Stimulated activated CD4-positive, alpha-beta T cell treated with anti-CD3 and anti-CD28 coated beads, TNF-alpha, amount 100 ng/mL, for 4 hours (primary cell): ENCODE data around the gene NRP2.

Source experiments
- DNase-seq, 3 experiments: peaks; one replicate each; pipeline ENCODE4 v3.0.0-alpha.2; 2020; ENCODE audit warnings: low read depth in 3 of 3

NRP2 gene

DNA sequence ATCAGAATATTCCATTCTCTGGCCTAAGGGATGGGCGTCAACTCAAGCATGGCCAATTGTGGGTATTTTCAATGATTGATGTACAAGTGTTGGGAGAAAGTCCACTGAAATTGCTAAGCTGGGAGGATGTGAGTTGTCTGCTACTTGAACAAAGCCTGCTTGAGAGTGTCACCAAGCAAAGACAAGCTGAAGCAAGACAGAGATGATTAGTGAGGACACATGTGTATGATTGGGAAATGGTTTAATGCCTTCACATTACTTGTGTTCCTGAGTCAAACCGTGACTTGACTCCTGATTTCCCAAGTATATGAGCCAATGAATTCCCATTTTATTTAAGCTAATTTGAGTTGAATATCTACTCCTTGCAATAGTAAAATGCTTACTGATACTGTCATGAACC is 23.7 kb upstream of the NRP2 start:
- no peak for DNase-seq

DNA sequence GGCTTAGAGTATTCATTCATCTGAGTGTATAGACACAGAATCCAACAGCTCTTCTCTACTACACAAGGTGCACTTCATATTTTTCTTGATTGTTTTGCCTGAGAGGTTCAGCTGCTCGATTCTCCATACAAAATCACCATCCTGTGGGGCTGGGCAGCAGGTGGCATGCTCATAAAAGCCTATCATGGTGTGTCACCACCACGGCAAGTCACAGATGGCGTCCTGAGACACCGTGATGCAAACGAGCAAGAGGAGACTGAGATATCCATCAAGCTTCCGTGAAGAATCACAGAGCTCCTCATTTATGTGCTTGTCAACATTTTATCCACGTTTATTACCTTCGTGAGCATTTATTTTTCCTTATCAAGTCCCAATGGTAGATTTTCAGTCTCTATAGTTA is 22.4 kb upstream of the NRP2 start:
- no peak for DNase-seq

DNA sequence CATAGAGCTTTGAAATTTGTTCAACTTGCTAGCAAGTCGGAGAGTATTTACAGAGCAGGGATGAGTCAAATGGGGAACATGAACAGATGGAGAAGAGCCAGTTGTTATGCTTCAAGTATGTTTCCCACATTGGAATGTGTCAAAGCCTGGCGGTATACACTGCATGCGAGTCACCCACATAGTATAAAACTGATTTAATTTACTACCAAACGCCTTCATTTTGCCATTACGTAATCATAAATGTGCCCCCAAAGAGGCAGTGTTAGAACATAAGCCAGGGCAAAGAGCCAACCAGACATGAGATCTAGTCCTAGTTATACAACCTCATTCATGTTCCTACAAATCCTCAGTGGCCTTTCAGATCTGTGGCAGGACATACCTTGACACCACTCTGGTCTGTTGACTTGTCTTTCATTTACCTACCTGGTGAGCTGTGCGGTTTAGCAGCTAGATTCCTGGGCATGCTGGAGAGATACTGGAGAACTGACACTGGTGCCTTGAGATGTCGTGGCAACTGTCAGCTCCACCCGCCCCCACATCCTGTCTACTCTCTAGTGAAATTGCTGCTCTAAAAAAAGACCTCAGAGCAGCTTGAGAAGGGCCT is 21.7 kb upstream of the NRP2 start:
- DNase-seq = peak in 2 of 3 experiments; percentile 3 to 22

DNA sequence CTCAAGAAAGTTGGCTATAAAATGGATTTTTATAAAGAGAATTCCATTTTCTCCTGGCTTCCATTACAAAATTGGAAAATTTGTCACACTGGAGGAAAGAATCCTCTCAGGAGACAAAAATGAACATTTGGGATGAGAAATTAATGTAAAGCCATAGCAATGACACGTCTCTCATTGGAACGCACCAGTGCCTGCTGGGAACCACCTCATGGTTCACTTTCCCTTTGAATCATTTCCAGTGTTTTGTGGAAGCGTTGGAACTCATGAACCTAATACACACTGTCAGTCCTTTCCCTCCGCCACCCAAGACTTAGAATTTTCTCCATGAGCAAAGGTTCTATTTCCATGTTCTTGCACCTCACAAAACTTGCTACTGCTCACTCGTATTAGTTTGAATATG is 21.0 kb upstream of the NRP2 start:
- DNase-seq = no peak

DNA sequence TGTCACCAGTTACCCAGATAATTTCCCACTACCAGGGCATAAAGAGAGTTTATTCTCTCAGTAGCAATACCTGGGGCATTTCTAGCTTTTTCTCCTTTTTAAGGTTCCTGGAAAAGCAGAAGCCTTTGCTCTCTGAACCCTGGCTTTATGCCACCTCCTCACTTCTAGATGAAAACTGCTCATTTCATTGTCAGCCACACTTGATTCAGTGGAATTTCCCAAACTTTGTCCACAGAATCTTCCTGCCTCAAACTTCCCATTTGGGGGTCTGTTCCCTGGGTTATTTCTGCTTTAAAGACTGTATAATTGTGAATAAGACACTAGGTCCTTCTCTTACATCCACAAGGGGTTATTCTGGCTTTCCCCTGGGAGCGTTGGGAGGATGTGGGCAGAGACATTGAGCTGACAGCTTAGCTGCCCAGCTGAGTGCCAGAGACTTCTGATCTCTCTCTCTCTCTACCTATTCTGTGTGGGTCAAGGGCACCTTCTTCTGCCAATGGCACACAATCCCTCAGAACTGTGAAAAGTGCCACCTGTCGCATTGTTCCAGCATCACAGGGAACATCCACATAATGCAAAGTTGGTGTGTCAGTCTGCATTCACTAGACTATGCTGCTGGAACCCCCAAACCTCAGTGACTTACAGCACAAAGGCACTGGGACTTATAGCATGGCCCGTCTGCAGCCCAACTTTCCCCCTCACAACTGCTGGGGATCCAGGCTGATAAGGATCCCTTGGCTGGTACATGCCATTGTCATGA is 19.9 kb upstream of the NRP2 start:
- DNase-seq = no peak

DNA sequence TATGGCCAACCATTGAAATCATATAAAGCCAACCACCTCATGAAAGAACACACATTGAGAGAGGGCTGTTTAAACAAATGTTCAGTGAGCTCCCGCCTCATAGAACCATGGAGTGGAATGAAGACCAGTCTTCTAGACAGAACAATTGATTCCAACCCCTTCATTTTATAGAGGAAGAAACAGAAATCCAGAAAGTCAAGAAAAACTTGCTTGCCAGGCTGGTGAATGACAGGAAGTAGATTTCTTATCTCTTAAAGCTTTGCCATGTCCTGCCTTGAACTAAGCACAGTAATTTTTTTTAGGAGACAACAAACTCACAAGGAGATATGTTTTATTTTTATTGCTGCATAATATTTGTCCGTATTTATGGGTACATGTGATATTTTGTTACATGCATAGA is 16.5 kb upstream of the NRP2 start:
- DNase-seq = no peak

DNA sequence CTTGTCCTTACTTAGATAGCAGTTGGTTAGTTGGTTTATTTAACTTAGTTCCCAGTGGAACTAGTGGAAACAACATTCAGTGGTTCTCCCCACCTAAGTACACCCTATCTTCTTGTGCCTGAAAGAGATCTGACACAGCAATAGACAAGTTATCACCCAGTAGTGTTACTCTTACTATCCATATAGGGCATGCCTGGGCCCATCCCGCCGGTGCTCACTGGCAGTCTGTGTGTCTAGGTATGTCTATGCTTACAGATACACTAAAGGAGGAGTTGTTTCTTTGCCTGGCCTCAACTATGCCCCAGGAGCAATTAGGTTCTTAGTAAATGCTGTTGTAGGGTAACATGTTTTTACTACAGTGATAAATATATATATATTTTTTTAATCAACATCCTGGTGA is 12.0 kb upstream of the NRP2 start:
- no peak for DNase-seq

DNA sequence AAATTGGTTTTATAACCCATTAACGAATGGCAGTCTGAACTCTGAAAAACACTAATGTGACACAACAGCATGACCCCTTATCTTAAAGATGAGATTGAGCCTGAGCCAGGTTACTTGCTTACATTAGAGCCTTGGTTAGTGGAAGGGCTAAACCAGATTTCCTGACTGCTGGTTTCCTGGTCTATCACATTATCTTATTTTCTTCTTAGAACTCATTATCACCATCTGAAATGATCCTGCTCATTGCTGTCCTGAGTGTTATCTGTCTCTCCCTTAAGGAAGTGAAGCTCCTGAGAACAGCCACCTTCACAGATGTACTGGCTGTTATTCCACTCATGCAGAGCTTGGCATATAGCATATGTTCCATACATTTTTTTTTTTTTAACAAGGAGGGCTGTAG is 9.0 kb upstream of the NRP2 start:
- no peak for DNase-seq

DNA sequence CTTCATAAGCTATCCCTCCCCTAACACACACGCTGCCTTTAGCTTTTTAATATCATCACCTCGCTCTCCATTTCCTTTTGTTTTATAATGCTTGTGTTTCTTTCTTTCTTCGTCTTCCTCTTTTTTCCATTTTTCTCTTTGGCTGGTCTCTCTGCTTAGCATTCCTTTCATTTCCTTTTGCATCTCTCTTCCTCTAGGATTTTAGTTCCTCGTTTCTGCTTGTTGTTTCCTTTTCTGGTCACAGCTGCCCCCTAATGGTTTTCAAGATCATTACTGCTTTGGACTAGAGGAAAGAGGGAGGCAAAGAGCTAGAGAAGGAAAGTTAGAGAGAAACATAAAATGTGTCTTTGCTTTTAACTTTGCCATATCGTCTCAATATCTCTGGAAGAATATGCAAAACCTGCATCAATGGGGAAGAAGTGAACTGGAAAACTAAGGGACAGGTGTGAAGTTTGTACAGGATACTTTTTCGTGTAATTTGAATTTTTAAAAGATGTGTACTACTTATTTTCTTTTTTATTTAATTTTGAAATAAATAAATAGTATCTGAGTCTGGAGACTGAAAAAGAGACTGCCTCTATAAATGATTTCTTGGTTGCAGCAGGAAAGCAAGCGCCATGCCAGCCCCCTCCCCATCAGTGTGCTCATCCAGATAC is 6.3 kb upstream of the NRP2 start:
- DNase-seq = no peak

DNA sequence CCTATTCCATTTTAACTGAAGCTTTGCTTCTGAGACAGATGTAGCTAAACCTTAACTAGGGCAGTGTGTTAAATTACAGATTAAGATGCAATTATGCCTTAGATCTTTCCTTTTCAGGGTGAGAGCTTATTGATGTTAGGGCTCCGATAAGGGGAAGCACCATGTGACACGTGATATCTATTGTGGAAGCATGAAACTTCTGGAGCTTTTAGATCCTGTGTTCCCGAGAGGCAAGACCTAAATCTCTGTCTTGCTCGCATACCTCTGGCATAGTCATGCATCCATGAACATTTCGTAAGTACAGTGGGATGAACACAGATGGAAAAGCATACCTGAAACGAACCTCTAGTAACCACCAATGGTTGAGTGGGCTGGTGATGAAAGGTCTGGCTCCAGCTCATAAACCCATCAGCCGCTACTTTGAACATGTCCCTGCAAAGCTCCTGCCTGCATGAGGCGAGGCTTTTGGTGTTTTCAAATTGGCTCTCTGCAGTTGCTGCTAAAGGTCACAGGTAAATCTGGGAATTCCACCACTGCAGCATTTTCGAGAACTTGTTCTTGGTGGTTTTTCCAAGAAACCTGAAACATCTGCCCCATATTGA is 3.7 kb upstream of the NRP2 start:
- DNase-seq = no peak

DNA sequence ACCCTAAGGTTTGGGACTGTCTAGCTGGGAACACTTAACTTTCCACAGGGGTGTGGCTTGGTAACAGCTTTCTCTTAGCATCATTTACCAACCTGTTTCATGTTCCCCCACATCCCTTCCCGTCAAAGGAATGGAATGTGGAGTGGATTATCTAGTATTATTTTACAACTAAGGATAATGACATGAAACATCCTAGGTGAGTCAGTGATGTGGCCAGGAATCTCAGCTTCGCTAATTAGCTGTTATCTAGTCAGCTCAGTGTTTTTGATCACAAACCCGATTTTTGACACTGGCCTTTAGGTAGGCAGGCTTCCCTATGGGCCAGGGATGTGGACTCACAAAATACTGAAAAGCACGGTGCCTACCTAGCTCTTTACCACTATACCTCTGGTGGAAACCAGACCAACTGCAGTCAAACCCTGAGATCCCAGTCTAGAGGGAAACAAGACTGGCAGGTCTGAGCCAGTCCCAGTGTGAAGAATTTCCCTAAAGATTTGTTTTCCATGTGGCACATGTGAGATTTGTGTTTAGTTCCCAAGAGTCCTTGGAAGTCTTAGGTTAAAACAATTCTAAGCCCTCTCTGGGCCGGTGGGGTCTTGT is 2.8 kb upstream of the NRP2 start:
- DNase-seq = no peak

DNA sequence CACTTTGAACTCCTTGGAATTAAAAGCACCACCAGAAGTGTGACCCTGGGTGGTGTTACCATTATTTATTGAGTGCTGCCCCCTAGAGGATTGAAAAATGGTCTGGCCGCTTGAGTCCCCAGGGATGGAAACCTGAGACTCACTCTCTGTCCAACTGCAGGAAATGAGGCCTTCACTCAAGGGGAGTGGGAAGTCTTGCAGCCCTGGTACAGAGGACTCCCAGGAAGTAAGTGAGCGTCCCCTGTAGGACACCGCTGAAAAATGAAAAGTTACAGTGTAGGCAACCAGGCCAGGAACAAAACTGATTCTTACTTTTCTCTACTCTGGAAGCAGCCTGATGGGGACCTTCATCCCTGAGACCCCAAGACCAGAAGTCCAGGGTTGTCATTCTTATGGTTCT is 2.2 kb upstream of the NRP2 start:
- DNase-seq = peak in 2 of 3 experiments; percentile 8 to 23

DNA sequence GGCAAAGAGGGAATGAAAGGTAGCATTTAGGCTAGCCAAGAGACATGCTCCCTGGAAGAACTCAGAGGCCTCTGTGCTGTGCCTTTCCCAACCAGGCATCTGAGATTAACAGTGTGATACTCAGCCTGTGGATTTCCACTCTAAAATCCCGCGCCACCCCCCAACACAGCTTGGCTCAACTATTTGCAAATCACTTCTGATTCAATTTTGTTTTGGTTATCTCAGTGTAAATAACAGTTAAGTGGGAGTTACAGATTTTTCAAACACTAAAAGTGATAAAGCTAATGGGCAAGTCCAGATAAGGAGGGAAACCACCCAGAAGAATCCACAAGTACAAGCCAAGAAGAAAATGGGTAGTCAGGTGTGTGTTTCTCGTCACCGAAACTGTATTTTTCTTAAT is 1.4 kb upstream of the NRP2 start:
- no peak for DNase-seq

DNA sequence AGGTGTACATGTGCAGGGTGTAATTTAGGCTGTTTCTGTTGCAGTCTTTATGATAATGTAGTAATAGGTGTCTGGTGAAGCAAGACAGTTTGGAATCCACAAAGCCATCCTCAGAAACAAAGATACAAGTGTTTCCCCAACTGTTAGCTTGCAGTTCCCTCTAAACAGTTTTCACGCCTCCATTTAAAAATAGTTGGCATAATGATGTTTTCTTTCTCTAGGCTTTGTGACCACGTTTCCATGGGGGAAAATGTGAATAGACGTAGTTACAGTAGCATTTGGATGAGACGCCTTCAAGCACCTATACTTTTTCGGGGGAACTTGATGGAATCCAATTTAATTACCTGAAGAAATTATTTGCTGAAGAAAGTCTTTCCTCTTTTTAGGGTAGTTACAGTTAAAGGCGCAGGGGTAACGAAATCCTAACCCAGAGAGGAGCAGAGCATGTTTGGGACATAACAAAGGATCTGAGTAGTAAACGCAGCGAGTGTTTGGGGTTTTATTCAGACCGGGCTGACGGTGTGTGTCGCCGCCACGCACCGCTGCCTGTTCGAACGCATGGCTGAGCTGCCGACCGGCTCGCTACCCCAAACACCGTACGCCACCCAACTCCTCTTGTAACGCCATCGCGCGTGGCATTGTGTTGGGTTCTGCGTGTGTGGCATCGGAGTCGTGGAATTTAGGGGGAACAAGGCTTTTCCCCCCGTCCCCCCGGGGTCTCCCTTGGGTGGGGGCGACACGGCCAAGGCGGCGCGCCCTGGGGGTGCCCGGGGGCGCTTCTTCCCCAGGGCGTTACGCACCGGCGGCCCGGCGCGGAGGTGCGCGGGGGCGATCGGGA is 681 bp upstream of the NRP2 start:
- no peak for DNase-seq

DNA sequence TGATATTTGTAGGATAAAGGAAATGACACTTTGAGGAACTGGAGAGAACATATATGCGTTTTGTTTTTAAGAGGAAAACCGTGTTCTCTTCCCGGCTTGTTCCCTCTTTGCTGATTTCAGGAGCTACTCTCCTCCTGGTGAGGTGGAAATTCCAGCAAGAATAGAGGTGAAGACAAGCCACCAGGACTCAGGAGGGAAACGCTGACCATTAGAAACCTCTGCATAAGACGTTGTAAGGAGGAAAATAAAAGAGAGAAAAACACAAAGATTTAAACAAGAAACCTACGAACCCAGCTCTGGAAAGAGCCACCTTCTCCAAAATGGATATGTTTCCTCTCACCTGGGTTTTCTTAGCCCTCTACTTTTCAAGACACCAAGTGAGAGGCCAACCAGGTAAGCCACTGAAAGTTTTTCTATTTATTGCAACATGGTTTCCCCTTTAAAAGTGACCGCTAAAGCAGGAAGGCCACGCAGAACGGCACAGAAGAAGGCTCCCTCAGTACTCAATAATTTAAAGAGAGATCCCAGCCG is 735 bp downstream of the NRP2 start:
- no peak for DNase-seq

DNA sequence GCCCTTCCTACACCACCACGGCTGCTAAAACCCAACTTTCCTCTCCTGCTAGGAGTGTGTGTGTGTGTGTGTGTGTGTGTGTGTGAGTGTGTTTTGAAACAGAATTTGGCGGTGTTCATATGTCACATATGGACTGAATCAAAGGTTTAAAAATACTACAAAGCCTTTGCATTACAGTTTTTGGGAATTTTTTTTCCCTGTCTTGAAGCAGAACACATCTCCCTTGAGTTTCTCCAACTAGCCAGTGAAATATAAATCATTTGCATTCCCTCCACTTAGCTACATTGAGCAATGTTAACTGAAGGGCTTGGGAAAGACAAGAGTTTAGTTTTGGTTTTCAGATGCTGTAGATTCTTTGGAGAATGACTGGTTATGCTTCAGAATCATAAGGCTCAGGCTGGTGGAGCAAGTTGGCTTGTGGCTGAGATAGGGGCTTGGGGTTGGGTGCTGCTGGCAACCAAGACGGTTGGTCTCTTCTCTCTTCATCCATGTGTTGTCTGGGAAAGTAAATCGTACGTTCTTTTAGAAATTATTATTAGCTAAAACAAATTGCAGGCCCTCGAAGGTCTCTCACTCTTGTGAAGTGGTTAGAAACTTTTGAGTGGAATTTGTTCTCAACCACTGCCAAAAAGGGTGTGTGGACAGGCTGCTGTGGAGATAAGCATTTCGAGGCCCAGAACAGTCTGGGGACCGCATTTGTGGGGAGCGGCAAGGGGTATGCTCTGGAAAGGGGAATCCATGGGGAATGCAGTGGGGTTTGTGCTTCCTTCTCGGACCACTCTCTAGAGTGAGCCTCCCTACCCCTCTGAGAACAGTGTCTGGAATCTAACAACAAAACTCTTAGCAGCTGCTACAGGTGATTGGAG is 1.4 kb downstream of the NRP2 start:
- no peak for DNase-seq

DNA sequence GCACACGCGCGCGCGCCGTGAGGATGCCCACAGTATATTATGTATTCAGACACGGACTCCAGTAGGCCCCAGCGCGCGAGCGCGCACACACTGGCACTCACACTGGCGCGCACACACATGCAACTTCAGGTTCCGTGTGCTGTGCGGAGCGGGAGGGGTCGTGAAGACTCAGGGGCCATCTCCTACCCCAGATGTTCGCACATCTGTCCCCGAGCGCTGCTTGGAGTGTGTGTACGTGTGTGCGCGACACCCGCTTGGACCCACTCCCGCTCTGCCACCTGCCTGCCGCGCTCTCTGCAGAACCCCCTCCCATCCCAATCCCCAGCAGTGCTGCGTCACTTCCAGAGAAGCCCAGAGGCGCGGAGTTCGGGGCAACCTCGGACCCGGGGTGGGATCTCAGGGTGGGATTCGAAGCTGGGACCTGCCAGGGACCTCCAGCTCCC is 2.6 kb downstream of the NRP2 start:
- DNase-seq = no peak

DNA sequence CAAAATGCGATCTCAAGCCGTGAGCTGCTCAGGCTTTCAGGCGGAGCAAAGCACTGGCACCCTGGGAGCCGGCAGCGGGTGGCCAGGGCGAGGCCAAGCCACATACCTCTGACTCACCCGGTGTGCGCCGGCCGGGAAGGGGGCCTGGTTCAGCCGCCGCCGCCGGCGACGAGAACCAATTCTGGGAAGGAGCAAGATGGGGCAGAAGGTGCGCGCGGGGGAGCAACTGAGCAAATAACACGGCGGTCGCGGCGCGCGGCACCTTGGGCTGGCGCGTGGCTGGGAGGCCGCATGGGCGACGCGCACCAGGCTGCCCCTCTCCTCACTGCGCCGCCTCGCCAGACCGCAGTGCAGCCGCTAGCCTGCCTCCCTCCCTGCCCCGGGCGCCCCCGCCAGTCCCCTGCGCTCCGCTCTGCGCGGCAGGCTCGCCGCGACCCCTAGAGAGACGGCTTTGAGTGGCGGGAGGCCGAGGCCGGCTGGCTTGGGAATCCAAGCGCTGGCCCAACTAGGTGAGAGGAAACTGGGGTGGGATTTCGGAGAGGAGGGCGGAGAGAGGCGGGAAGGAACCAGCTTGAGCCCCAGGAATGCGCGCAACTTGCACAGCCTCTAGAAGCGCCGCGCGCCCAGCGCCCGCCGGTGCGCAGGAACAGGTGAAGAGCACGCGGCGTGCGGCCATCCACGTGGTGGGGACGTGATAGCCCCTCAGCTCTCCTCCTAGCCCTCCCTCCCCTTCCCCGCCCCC is 3.2 kb downstream of the NRP2 start:
- DNase-seq = no peak

DNA sequence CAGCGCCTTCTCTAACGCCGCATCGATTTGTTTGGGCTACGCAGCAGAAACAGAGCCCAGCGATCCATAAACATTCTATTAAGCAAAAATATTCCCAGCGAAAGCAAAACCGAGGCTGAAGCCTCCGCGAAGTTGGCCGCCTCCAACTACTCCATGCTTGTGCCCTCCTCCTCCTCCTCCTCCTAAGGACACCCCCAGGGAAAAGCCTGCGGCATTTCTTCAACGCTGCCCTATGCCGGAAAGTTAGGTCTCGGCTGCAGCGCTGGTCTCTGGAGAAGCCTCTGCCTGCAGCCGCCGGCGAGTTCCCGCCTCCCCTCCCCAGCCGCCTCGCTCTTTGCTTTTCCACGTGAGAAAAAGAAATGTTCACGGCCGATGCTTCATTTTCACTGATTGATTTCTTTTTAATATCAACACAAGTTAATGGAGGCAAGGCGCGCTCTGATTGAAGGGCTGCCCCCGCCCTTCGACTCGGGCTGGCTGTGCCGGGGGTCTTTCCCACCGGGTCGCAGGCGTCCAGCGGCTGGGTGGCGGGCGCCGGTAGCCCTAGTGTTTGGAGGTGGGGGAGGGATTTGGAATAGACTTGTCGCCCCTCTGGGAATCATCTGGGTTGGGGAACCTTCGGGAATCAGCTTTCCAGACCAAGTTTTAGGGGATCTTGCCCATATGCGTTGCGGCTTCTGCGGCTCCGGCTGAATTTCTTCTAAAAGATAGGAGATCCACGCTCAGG is 3.9 kb downstream of the NRP2 start:
- DNase-seq = no peak
